Ascending aorta (tissue), 2 donors: ENCODE measurements around the gene FAM9A. TPM values are rescaled to one million over a fixed set of nuclear protein-coding genes. Genes with fewer than 3 reads are reported as not detected.

Experiments used
- DNase-seq, 2 donors: peaks; one replicate each; pipeline ENCODE4 v3.0.0-alpha.2; 2019; ENCODE audit warnings: low spot score in 2 of 2
- H3K27ac ChIP-seq, 2 donors: fragments of 200-600 bp; sonication (generic); one replicate each; pipeline ENCODE4 v1.5.1; 2016 to 2017; ENCODE audit warnings: mild to moderate bottlenecking in 1 of 2
- H3K27me3 ChIP-seq: fragments of 200-600 bp; sonication (generic); one replicate; pipeline ENCODE4 v1.5.1; 2017
- H3K36me3 ChIP-seq, 2 donors: fragments of 200-600 bp; sonication (generic); one replicate each; pipeline ENCODE4 v1.5.1; 2016
- H3K4me1 ChIP-seq, 2 donors: fragments of 200-600 bp; sonication (generic); one replicate each; pipeline ENCODE4 v1.5.1; 2016 to 2017; ENCODE audit warnings: mild to moderate bottlenecking in 1 of 2
- H3K4me3 ChIP-seq, 2 donors: fragments of 200-600 bp; sonication (generic); one replicate each; pipeline ENCODE4 v1.5.1; 2016 to 2017; ENCODE audit warnings: mild to moderate bottlenecking in 1 of 2
- H3K9me3 ChIP-seq, 2 donors: fragments of 200-600 bp; sonication (generic); one replicate each; pipeline ENCODE4 v1.5.1; 2016
- CTCF ChIP-seq, 3 experiments: fragments of 200-600 bp in 2 of 3; fragments of 450-650 bp in 1 of 3; sonication (generic) in 2 of 3; IDR thresholded peaks; one replicate each; pipeline ENCODE4 v1.5.1; 2016 to 2019; ENCODE audit warnings: antibody characterized with exemption in 3 of 3, mild to moderate bottlenecking in 1 of 3, moderate library complexity in 1 of 3
- intact Hi-C: fragments of 100-400 bp; cut with DNase I; formaldehyde crosslinking; loops from one replicate; pipeline ENCODE4 v1.15.1; 2023
- total RNA-seq: library from RNA; depleted of rRNA; stranded (reverse); fragments of >200 nt; gene quantifications from one replicate; pipeline ENCODE4 v1.1.0, GENCODE V29; 2016

Gene FAM9A
- total RNA-seq, 1 donor from 2014 or later, result not detected

GRCh38 chrX:8847360-8847759, 46.2 kb upstream of the FAM9A start:
- Histone ChIP-seq H3K4me1 (no peaks in the 10 kb centered on the region), H3K36me3 (no peaks in the 10 kb centered on the region), H3K4me3 (no peak overlapping the region), H3K27ac (no peak overlapping the region), H3K9me3 (no peaks in the 10 kb centered on the region), H3K27me3 (no peaks in the 10 kb centered on the region)
- no peak for DNase-seq
- intact Hi-C loops, result no loop called here
- no peak for TF ChIP-seq CTCF (IDR thresholded peaks at IDR 0.05)

- no peak overlapping the region for H3K4me3 ChIP-seq
- no peaks in the 10 kb centered on the region for H3K27me3 ChIP-seq
- no peaks in the 10 kb centered on the region for H3K4me1 ChIP-seq
- TF ChIP-seq CTCF (IDR thresholded peaks at IDR 0.05), result no peak
- DNase-seq, result no peak
- H3K36me3 ChIP-seq, result no peaks in the 10 kb centered on the region
- H3K9me3 ChIP-seq, result no peaks in the 10 kb centered on the region
- intact Hi-C loops, result no loop called here
- H3K27ac ChIP-seq, result no peak overlapping the region
Observed at GRCh38 chrX:8846266-8846665, 45.1 kb upstream of the FAM9A start.

- Histone ChIP-seq H3K4me3 (no peak overlapping the region), H3K9me3 (no peaks in the 10 kb centered on the region), H3K4me1 (no peaks in the 10 kb centered on the region), H3K27ac (no peak overlapping the region), H3K36me3 (no peaks in the 10 kb centered on the region), H3K27me3 (no peaks in the 10 kb centered on the region)
- intact Hi-C loops, result no loop called here
- no peak for TF ChIP-seq CTCF (IDR thresholded peaks at IDR 0.05)
- DNase-seq, result no peak
Observed at GRCh38 chrX:8845469-8845868, 44.3 kb upstream of the FAM9A start.

- H3K27ac ChIP-seq, result no peak overlapping the region
- H3K4me3 ChIP-seq, result no peak overlapping the region
- H3K36me3 ChIP-seq, result no peaks in the 10 kb centered on the region
- H3K27me3 ChIP-seq, result no peaks in the 10 kb centered on the region
- TF ChIP-seq CTCF (IDR thresholded peaks at IDR 0.05), result no peak
- intact Hi-C loops, result no loop called here
- DNase-seq, result no peak
- no peaks in the 10 kb centered on the region for H3K9me3 ChIP-seq
- H3K4me1 ChIP-seq, result no peaks in the 10 kb centered on the region
Observed at GRCh38 chrX:8845060-8845459, 43.9 kb upstream of the FAM9A start.

- no peak for TF ChIP-seq CTCF (IDR thresholded peaks at IDR 0.05)
- no peaks in the 10 kb centered on the region for H3K27me3 ChIP-seq
- no peaks in the 10 kb centered on the region for H3K4me1 ChIP-seq
- H3K27ac ChIP-seq, result no peak overlapping the region
- no peaks in the 10 kb centered on the region for H3K36me3 ChIP-seq
- no peak for DNase-seq
- no peak overlapping the region for H3K4me3 ChIP-seq
- H3K9me3 ChIP-seq, result no peaks in the 10 kb centered on the region
- intact Hi-C loops, result no loop called here
Observed at GRCh38 chrX:8844157-8844556, 43.0 kb upstream of the FAM9A start.

GRCh38 chrX:8841911-8842310, 40.7 kb upstream of the FAM9A start:
- no peak for DNase-seq
- no peaks in the 10 kb centered on the region for H3K4me1 ChIP-seq
- H3K4me3 ChIP-seq, result no peak overlapping the region
- H3K36me3 ChIP-seq, result no peaks in the 10 kb centered on the region
- no peak overlapping the region for H3K27ac ChIP-seq
- intact Hi-C loops, result no loop called here
- no peaks in the 10 kb centered on the region for H3K9me3 ChIP-seq
- no peak for TF ChIP-seq CTCF (IDR thresholded peaks at IDR 0.05)
- H3K27me3 ChIP-seq, result no peaks in the 10 kb centered on the region
